IMR-90 (cell line): ENCODE measurements around the gene KRT4. TPM values are rescaled to one million over a fixed set of nuclear protein-coding genes. Genes with fewer than 3 reads are reported as not detected.

Experiments used
- ATAC-seq: fragments of 200-7000 bp; cut with Tn5 transposase; 2 replicates; pipeline ENCODE4 v1.9.1; 2020; ENCODE audit warnings: low read depth, mild to moderate bottlenecking, moderate library complexity
- BruUV-seq: library from RNA; stranded (reverse); fragments of 400-500 nt; replicated peaks from 2 replicates; lab custom pipeline; 2021; lab: Mats Ljungman, UMichigan
- CTCF ChIA-PET: fragments of 300-600 bp; formaldehyde crosslinking; extraction: SDS; loops from one replicate; lab custom pipeline; 2021; ENCODE audit warnings: antibody characterized with exemption; lab: Yijun Ruan, JAX
- POLR2A ChIA-PET: fragments of 300-600 bp; sonication (Branson Sonifier 250); formaldehyde crosslinking; loops from one replicate; lab custom pipeline; 2022; ENCODE audit warnings: antibody characterized with exemption; ENCODE audit not compliant: unreplicated experiment; lab: Charles Lee
- DNase-seq: peaks from one replicate; pipeline ENCODE4 v3.0.0; 2013
- H2AFZ ChIP-seq: replicated peaks from 2 replicates; pipeline ENCODE3; 2013; ENCODE audit warnings: low read length, mild to moderate bottlenecking; ENCODE audit not compliant: poor library complexity
- H2AK5ac ChIP-seq: 2 replicates; pipeline ENCODE4 v1.6.1; 2013; ENCODE audit warnings: low read depth, low read length, inconsistent platforms
- H2AK9ac ChIP-seq: replicated peaks from 2 replicates; pipeline ENCODE3; 2013; ENCODE audit warnings: mild to moderate bottlenecking, low read depth, low read length, moderate library complexity; ENCODE audit not compliant: poor library complexity
- H2BK120ac ChIP-seq: 2 replicates; pipeline ENCODE4 v1.6.1; 2013; ENCODE audit warnings: low read depth, low read length, inconsistent platforms
- H2BK15ac ChIP-seq: 3 replicates; pipeline ENCODE4 v1.6.1; 2013; ENCODE audit warnings: low read depth, low read length, inconsistent platforms
- H2BK20ac ChIP-seq: 2 replicates; pipeline ENCODE4 v1.6.1; 2013; ENCODE audit warnings: low read depth, mild to moderate bottlenecking, inconsistent platforms, low read length, moderate library complexity
- H2BK5ac ChIP-seq: 2 replicates; pipeline ENCODE4 v1.6.1; 2013; ENCODE audit warnings: mild to moderate bottlenecking, low read depth, low read length, inconsistent platforms; ENCODE audit not compliant: poor library complexity, severe bottlenecking
- H3K14ac ChIP-seq: replicated peaks from 2 replicates; pipeline ENCODE4 v1.6.1; 2013; ENCODE audit warnings: low read depth, low read length, inconsistent platforms
- H3K18ac ChIP-seq: 2 replicates; pipeline ENCODE4 v1.6.1; 2013; ENCODE audit warnings: low read depth, low read length, control low read depth
- H3K23ac ChIP-seq: 2 replicates; pipeline ENCODE4 v1.6.1; 2013; ENCODE audit warnings: low read depth, low read length, inconsistent platforms
- H3K27ac ChIP-seq: 2 replicates; pipeline ENCODE4 v1.5.1; 2013; ENCODE audit warnings: mild to moderate bottlenecking, control low read depth, low read length; ENCODE audit not compliant: insufficient read depth
- H3K27me3 ChIP-seq: 2 replicates; pipeline ENCODE4 v1.6.1; 2013; ENCODE audit warnings: low read length; ENCODE audit not compliant: control insufficient read depth, insufficient read depth
- H3K36me3 ChIP-seq: 2 replicates; pipeline ENCODE4 v1.6.1; 2013; ENCODE audit warnings: low read length, mixed read lengths; ENCODE audit not compliant: control insufficient read depth, insufficient read depth
- H3K4ac ChIP-seq: 2 replicates; pipeline ENCODE4 v1.6.1; 2013; ENCODE audit warnings: low read depth, low read length, inconsistent platforms
- H3K4me1 ChIP-seq: 2 replicates; pipeline ENCODE4 v1.6.1; 2013; ENCODE audit warnings: low read length, mixed read lengths; ENCODE audit not compliant: control insufficient read depth, insufficient read depth
- H3K4me2 ChIP-seq: 2 replicates; pipeline ENCODE4 v1.6.1; 2013; ENCODE audit warnings: low read depth, mild to moderate bottlenecking, control low read depth, low read length, moderate library complexity
- H3K4me3 ChIP-seq: 2 replicates; pipeline ENCODE4 v1.5.1; 2013; ENCODE audit warnings: low read depth, mild to moderate bottlenecking, control low read depth, low read length, moderate library complexity; ENCODE audit not compliant: insufficient read depth
- H3K56ac ChIP-seq: 2 replicates; pipeline ENCODE4 v1.6.1; 2013; ENCODE audit warnings: low read length, inconsistent platforms; ENCODE audit not compliant: insufficient read depth; ENCODE audit errors: extremely low read depth
- H3K79me1 ChIP-seq, 2 experiments: 2 replicates each; pipeline ENCODE4 v1.6.1; 2013; ENCODE audit warnings: low read length in 2 of 2, inconsistent platforms in 1 of 2, low read depth in 1 of 2
- H3K9ac ChIP-seq: 2 replicates; pipeline ENCODE4 v1.6.1; 2013; ENCODE audit warnings: low read depth, low read length, control low read depth
- H3K9me1 ChIP-seq: 2 replicates; pipeline ENCODE4 v1.6.1; 2013; ENCODE audit warnings: low read length, inconsistent platforms; ENCODE audit not compliant: insufficient read depth
- H3K9me3 ChIP-seq: 2 replicates; pipeline ENCODE4 v1.6.1; 2013; ENCODE audit warnings: low read length; ENCODE audit not compliant: control insufficient read depth, insufficient read depth
- H4K20me1 ChIP-seq: 2 replicates; pipeline ENCODE4 v1.6.1; 2013; ENCODE audit warnings: low read length, inconsistent platforms; ENCODE audit not compliant: insufficient read depth
- H4K5ac ChIP-seq: 2 replicates; pipeline ENCODE4 v1.6.1; 2013; ENCODE audit warnings: mild to moderate bottlenecking, low read depth, low read length, control low read depth
- H4K8ac ChIP-seq, 2 experiments: 2 replicates each; pipeline ENCODE4 v1.6.1; 2013; ENCODE audit warnings: low read depth in 2 of 2, low read length in 2 of 2, control low read depth in 1 of 2, inconsistent platforms in 1 of 2
- H4K91ac ChIP-seq: 2 replicates; pipeline ENCODE4 v1.6.1; 2013; ENCODE audit warnings: low read depth, low read length, inconsistent platforms; ENCODE audit not compliant: insufficient read depth
- BHLHE40 ChIP-seq: fragments of 150-350 bp; IDR thresholded peaks from 2 replicates; pipeline ENCODE4 v1.6.1; 2016; ENCODE audit warnings: mild to moderate bottlenecking, low read depth, low read length
- CEBPB ChIP-seq: IDR thresholded peaks from 2 replicates; pipeline ENCODE4 v1.6.1; 2012; ENCODE audit warnings: low read depth, low read length, improper control_type of control experiment
- CHD1 ChIP-seq: IDR thresholded peaks from 2 replicates; pipeline ENCODE4 v1.6.1; 2012; ENCODE audit warnings: low read depth, low read length, improper control_type of control experiment
- CTCF ChIP-seq: conservative IDR thresholded peaks from 2 replicates; pipeline ENCODE4 v1.5.1; 2012; ENCODE audit warnings: mild to moderate bottlenecking, low read depth, low read length, improper control_type of control experiment
- ELK1 ChIP-seq: fragments of 150-350 bp; IDR thresholded peaks from 2 replicates; pipeline ENCODE4 v1.6.1; 2016; ENCODE audit warnings: low read depth, mild to moderate bottlenecking, low read length, moderate library complexity, borderline replicate concordance
- FOS ChIP-seq: fragments of 150-350 bp; IDR thresholded peaks from 2 replicates; pipeline ENCODE4 v1.6.1; 2016; ENCODE audit warnings: low read depth, low read length
- MAFK ChIP-seq: IDR thresholded peaks from 2 replicates; pipeline ENCODE4 v1.6.1; 2012; ENCODE audit warnings: low read depth, low read length, improper control_type of control experiment
- MAZ ChIP-seq: IDR thresholded peaks from 2 replicates; pipeline ENCODE4 v1.6.1; 2012; ENCODE audit warnings: low read depth, mild to moderate bottlenecking, low read length, improper control_type of control experiment, moderate library complexity, borderline replicate concordance
- MXI1 ChIP-seq: IDR thresholded peaks from 2 replicates; pipeline ENCODE4 v1.6.1; 2012; ENCODE audit warnings: low read depth, mild to moderate bottlenecking, low read length, moderate library complexity, borderline replicate concordance
- NFE2L2 ChIP-seq: fragments of 150-350 bp; IDR thresholded peaks from 2 replicates; pipeline ENCODE4 v1.6.1; 2016; ENCODE audit warnings: low read depth, mild to moderate bottlenecking, low read length
- POLR2A ChIP-seq: IDR thresholded peaks from 2 replicates; pipeline ENCODE4 v1.6.1; 2012; ENCODE audit warnings: mild to moderate bottlenecking, low read depth, low read length
- RAD21 ChIP-seq: IDR thresholded peaks from 2 replicates; pipeline ENCODE4 v1.6.1; 2012; ENCODE audit warnings: low read length, improper control_type of control experiment
- RCOR1 ChIP-seq: IDR thresholded peaks from 2 replicates; pipeline ENCODE4 v1.6.1; 2012; ENCODE audit warnings: mild to moderate bottlenecking, low read length, improper control_type of control experiment; ENCODE audit not compliant: insufficient replicate concordance
- RFX5 ChIP-seq: IDR thresholded peaks from 2 replicates; pipeline ENCODE4 v1.8.0; 2012; ENCODE audit warnings: low read depth, mild to moderate bottlenecking, low read length, moderate library complexity
- SMC3 ChIP-seq: fragments of 150-350 bp; IDR thresholded peaks from 2 replicates; pipeline ENCODE4 v1.6.1; 2016; ENCODE audit warnings: low read depth, mild to moderate bottlenecking, antibody characterized with exemption, low read length, moderate library complexity
- USF2 ChIP-seq: fragments of 150-350 bp; IDR thresholded peaks from 2 replicates; pipeline ENCODE4 v1.6.1; 2017; ENCODE audit warnings: mild to moderate bottlenecking, antibody characterized with exemption, low read length, low read depth
- WGBS, 2 experiments: methylation state at CpG; one replicate each; pipeline versions ENCODE4 v1.1.5 to v1.1.7; 2013; ENCODE audit warnings: missing lambda C conversion rate in 2 of 2; ENCODE audit not compliant: insufficient read length in 1 of 2; ENCODE audit errors: extremely low coverage in 2 of 2; 5-methylcytosine and 5-hydroxymethylcytosine counted together
- dilution Hi-C: fragments of 300-500 bp; cut with HindIII; formaldehyde crosslinking; loops from one replicate; pipeline ENCODE4 v1.14.3; 2018; ENCODE audit warnings: low sequenced_read_pairs; ENCODE audit not compliant: unreplicated experiment
- in situ Hi-C: fragments of 300-500 bp; cut with MboI; formaldehyde crosslinking; loops from 3 replicates; pipeline ENCODE4 v1.14.3; 2019; ENCODE audit warnings: low sequenced_read_pairs, inconsistent platforms, mixed read lengths
- intact Hi-C: fragments of 100-400 bp; cut with micrococcal nuclease; formaldehyde crosslinking; loops from 2 replicates; pipeline ENCODE4 v1.10.0; 2022
- polyA plus RNA-seq, 3 experiments: library from polyadenylated mRNA; depleted of rRNA; stranded (reverse); fragments of >200 nt; gene quantifications; 2 replicates each; pipeline ENCODE4 v1.2.3, GENCODE V29; 2012; ENCODE audit warnings: low replicate concordance in 1 of 3
- total RNA-seq: library from RNA; depleted of rRNA; stranded (reverse); fragments of >200 nt; gene quantifications from 2 replicates; pipeline ENCODE4 v1.2.3, GENCODE V29; 2012

KRT4 gene
- total and polyA plus RNA-seq, 2 of the 4 experiments (the other 2 are of a cell fraction) = under 0.01 to 0.07 TPM

- BruUV-seq = no TSS peak
- Histone ChIP-seq H2BK20ac (no peak overlapping the region), H3K4ac (no peak overlapping the region), H3K9ac (no peak overlapping the region), H3K9me3 (no peaks in the 10 kb centered on the region), H3K79me1 (no peaks in the 10 kb centered on the region), H2BK15ac (no peak overlapping the region), H4K91ac (no peak overlapping the region), H3K18ac (no peak overlapping the region), H3K36me3 (no peaks in the 10 kb centered on the region), H3K27me3 (peaks cover 45% of the 10 kb centered on the region), H2BK5ac (no peak overlapping the region), H3K9me1 (no peaks in the 10 kb centered on the region), H3K4me3 (no peak overlapping the region), H3K14ac (no peak overlapping the region), H3K23ac (no peak overlapping the region), H3K4me1 (peaks cover 6% of the 10 kb centered on the region), H4K8ac (no peak overlapping the region), H4K20me1 (no peaks in the 10 kb centered on the region; the same call in 1 of the 2 replicates), H2BK120ac (no peak overlapping the region), H3K56ac (no peak overlapping the region), H4K5ac (no peak overlapping the region), H2AK5ac (no peak overlapping the region), H3K27ac (no peak overlapping the region), H2AFZ (no peak overlapping the region), H2AK9ac (no peak overlapping the region), H3K4me2 (no peak overlapping the region)
- no peak for ATAC-seq
- in situ Hi-C loops = no loop called here
- no peak for DNase-seq
- dilution Hi-C loops = no loop called here
- CTCF ChIA-PET = interaction anchor here (0.6 to 0.7 kb wide), 2 partner anchors 13 to 628 kb away, joined by 3 read pairs; no protein-coding TSS in a partner anchor
- 100% methylated on average over 1 of the region's 2 CpGs; no CpG with 5 or more reads in 1 of the 2 experiments for WGBS, 2 experiments
- TF ChIP-seq SMC3 (no peak), RAD21 (no peak), MAZ (no peak), ELK1 (no peak), FOS (no peak), RFX5 (no peak), MXI1 (no peak), RCOR1 (no peak), CHD1 (no peak), MAFK (no peak), NFE2L2 (no peak), CTCF (no peak), BHLHE40 (no peak), CEBPB (no peak), POLR2A (no peak), USF2 (no peak)
- intact Hi-C loops = no loop called here
- POLR2A ChIA-PET = no interaction called here
Measured at GRCh38 chr12:52817699-52818238, 3.9 kb upstream of the KRT4 start.
